Uterus (tissue), 2 donors: Measurements from ENCODE around the gene EZH2.

Experiments
- CTCF ChIP-seq, 4 experiments: fragments of 200-600 bp in 2 of 4; fragments of 450-650 bp in 2 of 4; sonication (generic) in 2 of 4; IDR thresholded peaks; one replicate each; pipeline ENCODE4 v1.5.1; 2016 to 2019; ENCODE audit warnings: antibody characterized with exemption in 4 of 4, mild to moderate bottlenecking in 2 of 4, moderate library complexity in 1 of 4
- POLR2A ChIP-seq, 2 donors: fragments of 450-650 bp; IDR thresholded peaks; one replicate each; pipeline ENCODE4 v1.6.1; 2016; ENCODE audit warnings: antibody characterized with exemption in 2 of 2, mild to moderate bottlenecking in 1 of 2, moderate library complexity in 1 of 2

- TF ChIP-seq POLR2A (IDR thresholded peaks at IDR 0.05) (no peak), CTCF (IDR thresholded peaks at IDR 0.05) (no peak)
These were observed 94.9 kb downstream of the EZH2 start for GRCh38 chr7:148789220-148789619.
